MCF 10A (cell line): ENCODE measurements around the gene CCDC33. TPM values are rescaled to one million over a fixed set of nuclear protein-coding genes. Genes with fewer than 3 reads are reported as not detected.

ENCODE experiments used
- BruUV-seq: library from RNA; stranded (reverse); fragments of 400-500 nt; replicated peaks from 2 replicates; lab custom pipeline; 2021; lab: Mats Ljungman, UMichigan
- CTCF ChIA-PET: fragments of 300-600 bp; sonication (Branson Sonifier 250); formaldehyde crosslinking; extraction: SDS; loops from one replicate; lab custom pipeline; 2021; ENCODE audit warnings: antibody characterized with exemption, inconsistent platforms; lab: Yijun Ruan, JAX
- POLR2A ChIA-PET: fragments of 300-600, 350-650 bp; sonication (Branson Sonifier 250); formaldehyde crosslinking; extraction: SDS; loops from one replicate; lab custom pipeline; 2020; ENCODE audit warnings: antibody characterized with exemption, inconsistent platforms; lab: Yijun Ruan, JAX
- DNase-seq: peaks from one replicate; pipeline ENCODE4 v3.0.0-alpha.2; 2018; ENCODE audit not compliant: unreplicated experiment
- H3K27ac Mint-ChIP-seq: one replicate; pipeline ENCODE4 v1.8.0; 2022; ENCODE audit warnings: mild to moderate bottlenecking, low read depth, mixed read lengths; ENCODE audit not compliant: unreplicated experiment
- H3K27me3 Mint-ChIP-seq: one replicate; pipeline ENCODE4 v1.8.0; 2022; ENCODE audit warnings: mixed read lengths; ENCODE audit not compliant: insufficient read depth, unreplicated experiment
- H3K36me3 Mint-ChIP-seq: one replicate; pipeline ENCODE4 v1.8.0; 2022; ENCODE audit warnings: mild to moderate bottlenecking, moderate library complexity, mixed read lengths; ENCODE audit not compliant: insufficient read depth, unreplicated experiment
- H3K4me1 Mint-ChIP-seq: one replicate; pipeline ENCODE4 v1.8.0; 2022; ENCODE audit warnings: mixed read lengths; ENCODE audit not compliant: insufficient read depth, unreplicated experiment
- H3K4me3 Mint-ChIP-seq: one replicate; pipeline ENCODE4 v1.8.0; 2022; ENCODE audit warnings: mild to moderate bottlenecking, moderate library complexity, mixed read lengths; ENCODE audit not compliant: unreplicated experiment
- H3K9me3 Mint-ChIP-seq: one replicate; pipeline ENCODE4 v1.8.0; 2022; ENCODE audit warnings: mixed read lengths; ENCODE audit not compliant: unreplicated experiment
- CTCF ChIP-seq: fragments of 200-600 bp; IDR thresholded peaks from one replicate; pipeline ENCODE4 v1.8.0; 2022; ENCODE audit warnings: antibody characterized with exemption, mild to moderate bottlenecking; ENCODE audit not compliant: unreplicated experiment
- intact Hi-C: fragments of 100-400 bp; cut with micrococcal nuclease; formaldehyde crosslinking; loops from 2 replicates; pipeline ENCODE4 v1.14.1; 2022
- total RNA-seq: library from RNA; stranded (reverse); gene quantifications from 2 replicates; pipeline ENCODE4 v1.2.3, GENCODE V29; 2022

CCDC33 gene
- total RNA-seq, 1 experiment from 2014 or later: not detected

GRCh38 chr15:74264081-74264501, 28.0 kb downstream of the CCDC33 start:
- POLR2A ChIA-PET: interaction anchor here (0.6 to 0.9 kb wide), 2 partner anchors 16 to 22 kb away, joined by 3 read pairs; no protein-coding TSS in a partner anchor
- intact Hi-C loops: no loop called here
- peaks cover 96% of the 10 kb centered on the region for H3K27me3 Mint-ChIP-seq
- no peak for DNase-seq
- H3K27ac Mint-ChIP-seq: no peak overlapping the region
- CTCF ChIA-PET: interaction anchor here (0.5 to 1.8 kb wide), 3 partner anchors 14 to 336 kb away, joined by 3 read pairs; no protein-coding TSS in a partner anchor
- H3K4me1 Mint-ChIP-seq: no peaks in the 10 kb centered on the region
- no peak overlapping the region for H3K4me3 Mint-ChIP-seq
- peaks cover 8% of the 10 kb centered on the region for H3K9me3 Mint-ChIP-seq
- TF ChIP-seq CTCF: no peak
- H3K36me3 Mint-ChIP-seq: no peaks in the 10 kb centered on the region
- BruUV-seq: no TSS peak

- no peak for TF ChIP-seq CTCF
- Mint-ChIP-seq H3K9me3 (peaks cover 8% of the 10 kb centered on the region), H3K36me3 (no peaks in the 10 kb centered on the region), H3K27me3 (peaks cover 99% of the 10 kb centered on the region), H3K4me1 (no peaks in the 10 kb centered on the region), H3K27ac (no peak overlapping the region), H3K4me3 (no peak overlapping the region)
- DNase-seq: peak; percentile 51
- BruUV-seq: no TSS peak
- POLR2A ChIA-PET: no interaction called here
- CTCF ChIA-PET: interaction anchor here (0.6 to 0.9 kb wide), 2 partner anchors 16 to 45 kb away, joined by 3 read pairs; no protein-coding TSS in a partner anchor
- intact Hi-C loops: no loop called here
These were observed 29.0 kb downstream of the CCDC33 start for GRCh38 chr15:74265046-74265639.

GRCh38 chr15:74268020-74268419, 31.9 kb downstream of the CCDC33 start:
- Mint-ChIP-seq H3K27ac (no peak overlapping the region), H3K27me3 (peaks cover 99% of the 10 kb centered on the region), H3K9me3 (peaks cover 8% of the 10 kb centered on the region), H3K4me3 (no peak overlapping the region), H3K4me1 (peaks cover 4% of the 10 kb centered on the region), H3K36me3 (no peaks in the 10 kb centered on the region)
- BruUV-seq: no TSS peak
- ChIA-PET CTCF (no interaction called here), POLR2A (no interaction called here)
- no peak for TF ChIP-seq CTCF
- no peak for DNase-seq
- intact Hi-C loops: no loop called here

- BruUV-seq: no TSS peak
- no peak overlapping the region for H3K27ac Mint-ChIP-seq
- no peak for DNase-seq
- TF ChIP-seq CTCF: no peak
- ChIA-PET POLR2A (no interaction called here), CTCF (interaction anchor here (1.3 kb wide), 1 partner anchor 12 kb away, joined by 3 read pairs; no protein-coding TSS in a partner anchor)
- peaks cover 8% of the 10 kb centered on the region for H3K9me3 Mint-ChIP-seq
- intact Hi-C loops: no loop called here
- peaks cover 88% of the 10 kb centered on the region for H3K27me3 Mint-ChIP-seq
- no peak overlapping the region for H3K4me3 Mint-ChIP-seq
- peaks cover 5% of the 10 kb centered on the region for H3K4me1 Mint-ChIP-seq
- H3K36me3 Mint-ChIP-seq: no peaks in the 10 kb centered on the region
These were observed 33.4 kb downstream of the CCDC33 start for GRCh38 chr15:74269362-74270035.
